Measurements from ENCODE around the gene CNDP1. TPM values are rescaled to one million over a fixed set of nuclear protein-coding genes. Genes with fewer than 3 reads are reported as not detected.

The CNDP1 gene
- total RNA-seq, 1 donor from 2014 or later, result 4.0 TPM

GRCh38 chr18:74582642-74583041 lies 48.3 kb downstream of the CNDP1 start:
- DNase-seq (ENCODE audit: low spot score), result no peak

- DNase-seq (ENCODE audit: low spot score), result no peak
Measured at GRCh38 chr18:74587441-74587840, 53.1 kb downstream of the CNDP1 start.

GRCh38 chr18:74589021-74589420 lies 54.7 kb downstream of the CNDP1 start:
- no peak for DNase-seq (ENCODE audit: low spot score)

GRCh38 chr18:74589811-74590210 lies 55.5 kb downstream of the CNDP1 start:
- no peak for DNase-seq (ENCODE audit: low spot score)

- no peak for DNase-seq (ENCODE audit: low spot score)
Measured at GRCh38 chr18:74590671-74591070, 56.4 kb downstream of the CNDP1 start.

GRCh38 chr18:74595431-74595830 lies 61.1 kb downstream of the CNDP1 start:
- DNase-seq (ENCODE audit: low spot score), result no peak

GRCh38 chr18:74597034-74597661 lies 62.8 kb downstream of the CNDP1 start:
- peak; percentile 56 for DNase-seq (ENCODE audit: low spot score)

- peak; percentile 90 for DNase-seq (ENCODE audit: low spot score)
Measured at GRCh38 chr18:74597662-74598349, 63.5 kb downstream of the CNDP1 start, which contains the start of gene ZNF407. Gene ZNF407 (plus strand): TSS chr18:74597870. CDS start chr18:74631020, 33,150 bp downstream.

- peak; percentile 20 for DNase-seq (ENCODE audit: low spot score)
Measured at GRCh38 chr18:74598350-74599001, 64.2 kb downstream of the CNDP1 start.

GRCh38 chr18:74604361-74604760 lies 70.1 kb downstream of the CNDP1 start:
- DNase-seq (ENCODE audit: low spot score), result no peak

- DNase-seq (ENCODE audit: low spot score), result no peak
Measured at GRCh38 chr18:74604774-74605173, 70.5 kb downstream of the CNDP1 start.

- no peak for DNase-seq (ENCODE audit: low spot score)
Measured at GRCh38 chr18:74608681-74609080, 74.4 kb downstream of the CNDP1 start.

GRCh38 chr18:74609535-74609934 lies 75.2 kb downstream of the CNDP1 start:
- DNase-seq (ENCODE audit: low spot score), result no peak

GRCh38 chr18:74610051-74610615 lies 75.8 kb downstream of the CNDP1 start:
- DNase-seq (ENCODE audit: low spot score), result no peak

GRCh38 chr18:74610860-74611259 lies 76.6 kb downstream of the CNDP1 start:
- DNase-seq (ENCODE audit: low spot score), result no peak

GRCh38 chr18:74611765-74612164 lies 77.5 kb downstream of the CNDP1 start:
- DNase-seq (ENCODE audit: low spot score), result no peak

GRCh38 chr18:74613381-74613780 lies 79.1 kb downstream of the CNDP1 start:
- no peak for DNase-seq (ENCODE audit: low spot score)

- no peak for DNase-seq (ENCODE audit: low spot score)
Measured at GRCh38 chr18:74616494-74616893, 82.2 kb downstream of the CNDP1 start.

- DNase-seq (ENCODE audit: low spot score), result no peak
Measured at GRCh38 chr18:74617486-74617885, 83.2 kb downstream of the CNDP1 start.

- DNase-seq (ENCODE audit: low spot score), result no peak
Measured at GRCh38 chr18:74622072-74622471, 87.8 kb downstream of the CNDP1 start.

GRCh38 chr18:74623047-74623816 lies 88.9 kb downstream of the CNDP1 start:
- no peak for DNase-seq (ENCODE audit: low spot score)

GRCh38 chr18:74624466-74624865 lies 90.2 kb downstream of the CNDP1 start:
- DNase-seq (ENCODE audit: low spot score), result no peak

Data from mucosa of gallbladder (tissue), 1 donor.